GM12874 (cell line): Measurements from ENCODE around the gene FAM162B.

Experiments used
- CTCF ChIP-seq: IDR thresholded peaks from 2 replicates; pipeline ENCODE4 v1.5.1; 2011; ENCODE audit warnings: low read depth, mild to moderate bottlenecking, control low read depth, low read length, moderate library complexity; ENCODE audit not compliant: insufficient read depth

FAM162B gene

GRCh38 chr6:116763048-116763447 is 2.5 kb downstream of the FAM162B start:
- TF ChIP-seq CTCF = no peak

- no peak for TF ChIP-seq CTCF
These were observed 3.3 kb downstream of the FAM162B start for GRCh38 chr6:116762235-116762634.

- no peak for TF ChIP-seq CTCF
These were observed 3.7 kb downstream of the FAM162B start for GRCh38 chr6:116761779-116762178.

- TF ChIP-seq CTCF = no peak
These were observed 20.3 kb downstream of the FAM162B start for GRCh38 chr6:116745176-116745575.

GRCh38 chr6:116741571-116741970 is 23.9 kb downstream of the FAM162B start:
- no peak for TF ChIP-seq CTCF

GRCh38 chr6:116737004-116737403 is 28.5 kb downstream of the FAM162B start:
- TF ChIP-seq CTCF = no peak

- no peak for TF ChIP-seq CTCF
These were observed 35.0 kb downstream of the FAM162B start for GRCh38 chr6:116730513-116730912.

- TF ChIP-seq CTCF = no peak
These were observed 38.6 kb downstream of the FAM162B start for GRCh38 chr6:116726947-116727346.
